ENCODE results near the gene PTH2R. TPM values are rescaled to one million over a fixed set of nuclear protein-coding genes. Genes with fewer than 3 reads are reported as not detected.
"Not testable (repeated sequence)": the region's sequence is repeated elsewhere in the genome, so short reads cannot be mapped to it uniquely, and the experiment has no call there.

The PTH2R gene, protein sequence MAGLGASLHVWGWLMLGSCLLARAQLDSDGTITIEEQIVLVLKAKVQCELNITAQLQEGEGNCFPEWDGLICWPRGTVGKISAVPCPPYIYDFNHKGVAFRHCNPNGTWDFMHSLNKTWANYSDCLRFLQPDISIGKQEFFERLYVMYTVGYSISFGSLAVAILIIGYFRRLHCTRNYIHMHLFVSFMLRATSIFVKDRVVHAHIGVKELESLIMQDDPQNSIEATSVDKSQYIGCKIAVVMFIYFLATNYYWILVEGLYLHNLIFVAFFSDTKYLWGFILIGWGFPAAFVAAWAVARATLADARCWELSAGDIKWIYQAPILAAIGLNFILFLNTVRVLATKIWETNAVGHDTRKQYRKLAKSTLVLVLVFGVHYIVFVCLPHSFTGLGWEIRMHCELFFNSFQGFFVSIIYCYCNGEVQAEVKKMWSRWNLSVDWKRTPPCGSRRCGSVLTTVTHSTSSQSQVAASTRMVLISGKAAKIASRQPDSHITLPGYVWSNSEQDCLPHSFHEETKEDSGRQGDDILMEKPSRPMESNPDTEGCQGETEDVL
- not detected in 2 replicates for total RNA-seq (2014; rRNA removed; shearing (Covaris generic))

DNA sequence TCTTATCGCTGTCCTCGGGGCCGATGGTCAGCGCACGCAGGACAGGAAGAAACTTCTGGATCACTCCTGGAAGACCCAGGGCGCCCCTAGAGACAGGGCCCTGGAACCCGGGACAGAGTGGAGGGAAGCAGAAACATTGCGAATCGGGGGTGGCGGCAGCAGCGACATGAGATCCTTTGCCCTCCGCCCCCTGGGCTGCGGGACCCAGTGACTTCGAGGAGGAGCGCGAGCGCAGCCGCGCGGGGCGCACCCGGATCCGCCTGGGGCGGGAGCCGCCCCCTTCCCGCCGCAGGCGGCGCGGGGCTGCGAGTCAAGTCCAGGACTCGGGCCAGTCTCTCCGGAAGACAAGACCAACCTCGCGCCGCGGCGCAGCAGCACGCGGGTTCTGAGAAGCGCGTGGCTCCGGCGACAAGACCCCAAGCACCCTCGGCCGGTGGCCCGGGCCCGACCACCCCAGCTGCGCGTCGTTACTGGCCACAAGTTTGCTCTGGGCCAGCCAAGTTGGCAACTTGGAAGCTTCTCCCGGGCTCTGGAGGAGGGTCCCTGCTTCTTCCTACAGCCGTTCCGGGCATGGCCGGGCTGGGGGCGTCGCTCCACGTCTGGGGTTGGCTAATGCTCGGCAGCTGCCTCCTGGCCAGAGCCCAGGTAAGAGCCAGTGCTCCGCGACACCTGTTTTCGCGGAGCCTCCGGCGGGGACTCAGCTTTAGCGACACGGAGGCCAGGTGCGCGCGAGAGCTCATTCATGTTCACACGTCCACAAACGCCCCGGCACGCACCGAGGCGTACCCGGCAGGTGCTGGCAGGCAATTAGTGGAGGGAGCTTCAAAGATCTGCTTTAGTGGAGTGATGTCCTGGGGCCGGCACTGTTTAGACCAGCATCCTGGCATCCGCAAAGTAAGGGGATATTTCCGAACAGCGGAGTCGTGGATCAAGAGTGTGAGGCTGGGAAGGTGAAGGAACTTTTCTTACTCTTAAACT is at the start of gene PTH2R:
PTH2R (plus strand) TSS at position 319 of the 978 bp plus-strand sequence; CDS start at position 571, 252 bp downstream.
- DNase-seq (ENCODE audit: low read depth), result peak; percentile 16

DNA sequence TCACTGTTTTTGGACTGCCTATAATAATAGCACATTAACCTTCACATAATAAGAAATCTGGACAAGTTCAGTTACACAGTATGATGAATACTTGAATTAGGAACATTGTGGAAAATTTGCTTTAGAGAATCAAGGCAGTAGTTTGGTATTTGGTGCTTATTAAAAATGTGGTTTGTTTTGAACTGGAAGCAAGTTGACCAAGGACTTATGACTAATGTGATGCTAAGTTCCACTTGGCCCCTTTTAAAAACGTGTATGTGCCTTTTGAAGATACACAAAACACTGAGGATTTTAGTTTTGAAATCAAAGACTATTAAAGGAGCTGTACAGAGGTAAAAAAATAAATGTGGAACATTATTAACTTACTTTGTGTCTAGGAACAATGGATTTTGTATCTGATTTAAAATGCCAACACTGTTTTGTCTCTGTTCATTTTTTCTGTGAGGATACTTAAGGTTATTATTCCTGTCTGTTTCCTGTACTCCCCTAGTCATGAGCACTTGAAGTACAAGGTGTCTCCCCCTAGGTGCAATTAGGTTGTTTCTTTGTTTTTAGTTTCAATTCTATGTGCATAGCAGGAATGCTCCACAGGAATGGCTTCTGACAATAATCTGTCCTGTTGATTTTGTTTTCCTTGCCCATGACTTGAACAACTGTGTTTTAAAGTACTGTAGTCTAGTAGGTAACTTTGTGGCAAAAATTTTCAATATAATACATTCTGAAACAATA is 49.6 kb upstream of the PTH2R start:
- DNase-seq (ENCODE audit: low read depth), result no peak

DNA sequence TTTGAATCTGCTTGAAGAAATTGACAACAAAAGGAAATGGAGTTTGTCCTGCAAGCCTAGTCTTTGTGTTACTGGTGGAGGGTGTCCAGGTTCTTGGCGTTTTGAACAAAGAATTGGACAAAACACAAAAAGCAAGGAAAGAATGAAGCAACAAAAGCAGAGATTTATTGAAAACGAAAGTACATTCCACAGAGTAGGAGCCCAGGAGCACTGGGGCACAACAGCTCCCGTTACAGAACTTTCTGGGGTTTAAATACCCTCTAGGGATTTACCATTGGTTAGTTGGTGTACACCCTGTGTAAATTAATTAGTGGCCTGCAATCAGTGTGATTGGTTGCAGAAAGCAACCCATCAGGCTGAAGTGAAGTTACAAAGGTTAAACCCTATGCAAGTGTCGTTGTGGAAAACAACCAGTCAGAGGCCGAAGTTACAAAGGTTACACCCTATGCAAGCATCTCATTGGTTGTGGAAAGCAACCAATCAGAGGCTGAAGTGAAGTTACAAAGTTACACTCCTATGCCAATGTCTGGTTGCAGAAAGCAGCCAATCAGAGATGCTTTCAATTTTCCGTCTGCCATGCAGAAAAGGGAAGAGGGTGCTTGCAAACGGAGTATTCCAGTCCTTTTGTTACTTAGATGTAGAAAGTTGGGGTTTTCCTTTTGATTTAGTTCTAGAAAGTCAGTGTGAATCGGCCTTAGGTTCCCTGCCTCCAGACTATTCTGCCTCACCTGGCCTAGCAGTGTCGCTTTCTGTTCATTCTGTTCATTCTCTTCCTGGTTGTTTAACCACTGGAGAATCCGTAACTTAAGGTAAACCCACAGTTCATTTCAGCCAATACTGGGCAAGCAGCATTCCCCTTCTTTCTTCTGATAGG is 47.6 kb upstream of the PTH2R start:
- no peak for DNase-seq (ENCODE audit: low read depth)

DNA sequence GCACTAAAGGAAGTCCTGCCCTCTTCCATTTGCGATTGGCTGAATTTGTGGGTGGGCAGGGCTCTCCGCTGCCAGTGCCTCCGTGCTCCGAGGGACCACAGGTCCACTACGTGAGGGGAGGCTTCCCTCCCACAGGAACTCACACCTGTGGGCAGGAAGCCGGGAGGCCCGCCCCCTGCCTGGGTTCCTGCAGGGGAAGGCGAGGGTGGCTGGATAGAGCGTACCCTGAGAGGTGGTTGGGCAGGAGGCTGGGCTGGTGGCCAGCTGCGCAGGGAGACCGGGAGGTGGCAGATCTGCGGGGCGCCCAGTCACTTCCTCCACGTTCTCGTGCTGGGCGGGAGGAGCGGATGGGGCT is 47.0 kb upstream of the PTH2R start:
- DNase-seq (ENCODE audit: low read depth), result no peak

DNA sequence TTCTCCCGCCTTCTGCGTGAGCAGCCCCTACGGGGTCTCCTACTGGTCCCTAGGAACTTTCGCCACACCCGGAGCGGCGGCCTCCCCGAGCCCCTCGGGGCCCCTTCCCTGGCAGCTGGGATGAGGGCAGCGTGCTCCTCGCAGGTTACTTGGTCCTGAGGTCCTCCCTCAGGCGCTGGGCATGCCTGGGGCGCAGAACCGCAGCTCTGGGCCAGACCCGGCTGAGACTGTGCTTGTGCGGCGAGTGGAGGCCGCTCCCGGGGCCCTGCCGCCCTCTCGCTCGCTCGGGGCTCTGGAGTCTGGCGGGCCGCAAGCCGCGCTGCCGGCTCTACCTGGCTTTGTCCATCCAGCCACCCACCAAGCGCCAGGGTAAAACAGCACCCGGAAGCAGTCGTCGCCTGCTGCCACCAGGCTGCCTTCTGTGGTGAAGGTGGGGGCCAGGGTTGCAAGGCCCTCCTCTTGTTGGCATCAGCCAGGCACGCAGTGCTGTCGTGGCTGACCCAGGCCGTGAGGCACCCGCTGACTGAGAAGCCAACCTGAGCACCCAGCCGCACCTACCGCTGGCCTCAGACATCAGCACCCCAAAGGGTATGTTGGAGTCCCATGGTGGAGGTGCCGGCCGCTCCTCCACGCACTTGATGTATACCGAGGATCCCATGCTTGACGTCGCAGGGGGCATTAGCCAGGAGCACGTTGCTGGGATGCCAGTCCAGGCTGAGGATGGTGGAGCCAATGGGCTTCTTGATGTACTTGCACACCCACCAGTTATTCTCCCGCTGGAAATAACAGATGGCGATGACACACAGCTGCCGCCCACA is 46.1 kb upstream of the PTH2R start:
- no peak for DNase-seq (ENCODE audit: low read depth)

DNA sequence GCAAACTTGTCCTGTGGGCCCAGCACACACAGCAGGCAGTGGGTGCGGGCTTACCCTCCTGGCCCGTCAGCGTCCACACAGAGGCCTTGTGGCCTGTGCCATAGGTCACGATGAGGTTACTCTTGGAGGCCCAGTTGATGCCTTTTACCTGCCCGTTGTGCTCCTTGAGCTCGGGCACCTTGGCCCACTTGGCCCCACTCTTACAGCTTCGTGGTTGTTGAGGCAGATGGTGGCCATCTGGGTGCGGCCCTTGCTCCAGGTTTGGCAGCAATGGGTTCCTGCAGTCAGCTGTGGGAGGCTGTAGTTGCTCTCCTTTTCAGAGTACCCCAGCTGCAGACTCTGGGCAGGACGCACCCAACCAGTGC is 45.5 kb upstream of the PTH2R start:
- no peak for DNase-seq (ENCODE audit: low read depth)

DNA sequence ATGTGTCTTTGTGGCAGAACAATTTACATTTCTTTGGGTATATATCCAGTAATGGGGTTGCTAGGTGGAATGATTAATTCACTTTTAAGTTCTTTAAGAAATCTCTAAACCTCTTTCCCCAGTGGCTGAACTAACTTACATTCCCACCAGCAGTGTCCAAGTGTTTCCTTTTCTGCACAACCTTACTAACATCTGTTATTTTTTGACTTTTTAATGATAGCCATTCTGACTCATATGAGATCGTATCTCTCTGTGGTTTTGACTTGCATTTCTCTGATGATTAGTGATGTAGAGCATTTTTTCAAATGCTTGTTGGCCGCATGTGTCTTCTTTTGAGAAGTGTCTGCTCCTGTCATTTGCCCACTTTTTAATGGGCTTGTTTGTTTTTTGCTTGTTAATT is 43.1 kb upstream of the PTH2R start:
- DNase-seq (ENCODE audit: low read depth), result peak; percentile 57

DNA sequence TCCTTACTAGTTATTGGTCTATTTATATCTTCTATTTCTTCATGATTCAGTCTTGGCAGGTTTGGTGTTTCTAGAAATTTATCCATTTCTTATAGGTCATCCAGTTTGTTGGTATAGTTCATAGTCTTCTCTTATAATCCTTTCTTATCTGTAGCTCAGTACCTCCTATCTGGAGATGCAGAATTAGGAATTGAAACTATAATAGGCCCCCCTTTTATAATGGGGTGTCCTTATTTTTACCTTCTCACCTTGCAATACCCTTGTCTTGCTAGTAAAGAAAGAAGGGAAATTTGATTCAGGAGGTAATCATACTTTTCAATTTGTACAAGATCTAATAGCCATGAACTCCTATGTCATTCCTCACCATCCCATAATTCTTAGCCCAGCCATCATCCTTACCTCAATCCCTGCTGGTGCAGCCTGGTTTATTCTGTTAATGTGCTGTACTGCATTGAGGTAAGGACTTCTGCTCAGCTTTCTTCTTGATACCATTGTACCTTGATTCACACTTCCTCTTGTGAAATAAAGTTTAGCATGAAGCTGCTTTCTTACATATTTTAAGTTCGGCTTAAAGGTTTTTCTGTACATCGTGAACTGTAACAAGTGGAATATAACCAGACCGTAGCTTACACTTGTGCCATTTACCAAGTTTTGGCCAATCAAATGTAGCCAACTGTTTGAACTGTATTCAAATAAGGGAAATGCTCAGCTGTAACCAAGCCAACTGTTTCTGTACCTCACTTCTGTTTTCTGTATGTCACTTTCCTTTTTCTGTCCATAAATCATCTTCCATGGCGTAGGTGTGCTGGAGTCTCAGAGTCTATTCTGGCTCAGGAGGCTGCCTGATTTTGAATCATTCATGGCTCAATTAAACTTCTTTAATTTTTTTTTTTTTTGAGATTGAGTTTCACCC is 40.1 kb upstream of the PTH2R start:
- DNase-seq (ENCODE audit: low read depth), result no peak

DNA sequence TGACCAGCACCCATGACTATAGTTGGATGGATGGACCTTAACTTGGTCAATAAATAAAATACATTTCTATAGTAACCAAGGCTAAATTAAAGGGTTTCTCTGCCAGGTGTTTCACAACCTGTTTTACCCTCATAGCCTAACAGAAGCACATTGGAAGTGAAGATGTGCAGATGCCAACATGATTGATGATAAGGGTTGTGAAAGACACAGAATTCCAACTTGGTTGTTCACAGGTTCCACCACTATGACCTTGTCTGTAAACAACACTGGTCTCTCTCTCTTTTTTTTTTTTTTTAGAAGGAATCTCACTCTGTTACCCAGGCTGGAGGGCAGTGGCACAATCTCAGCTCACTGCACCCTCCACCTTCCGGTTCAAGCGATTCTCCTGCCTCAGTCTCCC is 37.5 kb upstream of the PTH2R start:
- DNase-seq (ENCODE audit: low read depth), result no peak

DNA sequence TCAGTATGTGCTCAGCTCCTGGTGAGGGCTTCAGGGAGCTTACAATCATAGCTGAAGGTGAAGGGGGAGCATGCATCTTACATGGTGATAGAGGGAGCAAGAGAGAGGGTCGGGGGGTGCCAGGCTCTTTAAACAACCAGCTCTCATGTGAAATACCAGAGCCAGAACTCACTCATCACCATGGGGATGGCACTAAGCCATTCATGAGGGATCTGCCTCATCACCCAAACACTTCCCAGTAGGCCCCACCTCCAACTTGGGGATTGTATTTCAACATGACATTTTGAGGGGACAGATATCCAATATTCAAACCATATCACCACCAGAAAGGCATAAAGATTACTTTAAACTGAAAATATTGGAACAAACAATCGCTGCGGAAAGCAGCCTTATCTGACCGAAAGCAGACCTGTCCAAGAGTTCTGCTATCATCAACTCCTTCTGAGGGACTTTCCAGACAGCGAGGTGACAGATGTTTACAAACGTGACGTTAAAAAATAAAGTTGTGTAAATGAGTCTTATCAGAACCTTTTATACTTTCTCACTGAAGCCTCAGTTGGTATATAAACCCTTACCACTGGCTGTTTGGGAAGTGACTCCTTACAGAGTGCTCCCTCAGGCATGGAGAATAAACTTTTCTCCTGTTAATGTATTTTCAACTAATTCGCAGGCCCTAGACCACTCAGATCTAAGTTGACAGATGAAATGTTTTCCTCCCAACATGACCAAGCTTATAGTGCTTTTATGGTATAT is 35.5 kb upstream of the PTH2R start:
- DNase-seq (ENCODE audit: low read depth), result peak; percentile 11

DNA sequence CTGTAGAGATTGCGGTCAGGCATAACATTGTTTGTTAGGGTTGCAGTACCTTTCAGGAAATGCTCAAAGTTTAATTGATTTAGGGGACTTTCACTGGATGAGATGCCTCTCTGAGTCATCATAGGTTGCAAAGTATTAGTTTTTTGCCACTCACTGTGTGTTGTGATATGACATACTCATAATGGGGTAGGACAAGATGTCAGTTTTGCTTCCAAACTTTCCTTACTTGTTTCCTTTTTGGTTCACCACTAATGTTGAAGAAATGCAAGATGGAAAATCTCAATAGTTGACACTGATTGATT is 35.0 kb upstream of the PTH2R start:
- no peak for DNase-seq (ENCODE audit: low read depth)

DNA sequence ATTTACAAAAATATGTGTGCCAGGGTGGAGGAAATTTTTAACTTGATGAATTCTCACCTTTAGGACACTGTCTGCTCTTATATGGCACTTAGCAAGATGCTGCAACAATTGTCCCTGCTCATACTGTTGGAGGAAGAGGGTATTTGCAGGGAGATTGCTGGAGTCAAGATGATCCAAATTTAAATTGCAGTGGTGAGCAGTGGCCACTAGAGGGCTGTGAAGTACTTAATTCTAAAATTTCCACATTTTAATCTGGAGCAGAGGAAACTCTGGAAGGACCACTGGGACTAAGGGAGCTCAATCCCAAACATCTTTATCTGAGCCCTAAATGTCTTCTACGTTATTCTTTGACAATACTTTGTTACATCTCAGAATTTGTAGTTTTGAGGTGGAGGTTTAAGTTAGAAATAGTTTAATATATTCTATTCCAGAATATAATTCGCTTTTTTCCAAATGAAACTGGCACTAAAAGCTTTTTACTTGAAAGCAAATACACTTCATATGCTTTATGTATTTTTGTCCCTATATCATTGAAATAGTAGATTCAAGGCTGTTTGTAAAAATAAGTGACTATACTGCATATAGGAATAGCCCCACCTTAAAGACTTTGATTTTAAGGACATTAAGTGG is 33.0 kb upstream of the PTH2R start:
- peak; percentile 25 for DNase-seq (ENCODE audit: low read depth)

DNA sequence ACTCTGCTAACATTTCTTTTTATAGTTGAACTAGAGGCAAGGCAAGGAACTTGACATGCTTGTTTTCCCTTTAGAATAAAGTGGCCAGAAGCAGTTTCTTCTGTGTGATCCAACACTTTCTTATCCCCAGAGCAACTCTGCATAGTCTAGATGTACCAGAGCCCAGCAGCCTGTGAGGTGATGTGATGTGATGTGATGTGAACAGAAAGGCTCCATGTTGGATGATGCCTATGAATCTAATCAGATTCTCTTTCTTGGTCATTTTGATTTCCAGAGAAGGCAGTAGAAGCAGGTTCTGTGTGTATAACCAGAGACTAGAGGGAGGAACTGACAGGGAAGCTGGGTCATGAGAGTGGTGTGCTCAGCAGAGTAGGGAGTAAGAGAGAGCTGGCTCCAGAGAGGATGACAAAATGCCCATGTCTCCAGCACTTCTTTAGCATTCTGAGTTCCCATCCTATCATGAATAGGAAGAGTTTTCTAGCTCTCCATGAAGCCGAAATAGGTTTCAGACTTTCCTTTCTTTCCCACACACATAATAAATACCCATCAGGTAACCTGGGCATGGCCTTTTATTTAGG is 31.0 kb upstream of the PTH2R start:
- no peak for DNase-seq (ENCODE audit: low read depth)

DNA sequence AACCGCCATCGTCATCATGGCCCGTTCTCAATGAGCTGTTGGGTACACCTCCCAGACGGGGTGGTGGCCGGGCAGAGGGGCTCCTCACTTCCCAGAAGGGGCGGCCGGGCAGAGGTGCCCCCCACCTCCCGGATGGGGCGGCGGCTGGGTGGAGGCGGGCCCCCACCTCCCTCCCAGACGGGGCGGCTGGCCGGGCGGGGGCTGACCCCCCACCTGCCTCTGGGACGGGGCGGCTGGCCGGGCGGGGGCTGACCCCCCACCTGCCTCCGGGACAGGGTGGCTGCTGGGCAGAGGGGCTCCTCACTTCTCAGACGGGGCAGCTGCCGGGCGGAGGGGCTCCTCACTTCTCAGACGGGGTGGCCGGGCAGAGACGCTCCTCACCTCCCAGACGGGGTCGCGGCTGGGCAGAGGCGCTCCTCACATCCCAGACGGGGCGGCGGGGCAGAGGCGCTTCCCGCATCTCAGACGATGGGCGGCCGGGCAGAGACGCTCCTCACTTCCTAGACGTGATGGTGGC is 29.2 kb upstream of the PTH2R start:
- not testable (repeated sequence) for DNase-seq (ENCODE audit: low read depth)

DNA sequence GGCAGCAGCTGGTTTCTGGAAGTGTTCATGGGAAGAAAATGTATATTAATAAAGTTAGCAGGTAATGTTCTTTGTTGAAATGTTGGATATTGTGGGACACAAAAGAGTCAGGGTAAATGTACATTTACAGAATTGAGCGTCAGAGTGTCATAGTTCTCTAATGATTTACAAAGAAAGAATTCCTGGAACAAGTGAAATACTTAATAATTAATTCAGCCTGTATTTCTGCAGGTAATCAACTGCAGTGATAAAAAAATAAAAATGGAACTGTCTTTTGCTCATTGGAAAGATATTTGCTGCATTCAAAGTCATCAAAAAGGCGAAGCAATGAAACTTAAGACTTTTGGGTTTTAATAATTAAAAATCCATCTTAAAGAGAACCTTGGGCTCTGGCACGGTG is 27.4 kb upstream of the PTH2R start:
- no peak for DNase-seq (ENCODE audit: low read depth)

DNA sequence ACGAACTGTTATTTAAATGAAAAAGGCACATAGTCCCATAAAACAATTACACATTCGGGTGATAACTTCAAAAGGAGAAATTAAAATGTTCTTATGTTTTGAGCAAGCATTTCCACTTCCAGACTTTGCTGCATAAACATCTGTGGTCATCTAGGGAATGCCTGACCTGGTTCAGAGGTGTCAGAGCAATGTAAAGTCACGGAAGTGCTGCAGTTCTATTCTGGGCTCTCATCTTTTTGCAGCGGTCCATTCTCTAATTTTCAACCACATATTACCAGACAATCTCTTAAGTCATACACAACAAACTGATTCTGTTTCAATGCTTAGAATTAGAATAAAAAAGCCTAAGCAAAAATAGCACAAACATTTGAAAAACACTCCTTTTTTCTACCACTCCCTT is 22.0 kb upstream of the PTH2R start:
- no peak for DNase-seq (ENCODE audit: low read depth)

DNA sequence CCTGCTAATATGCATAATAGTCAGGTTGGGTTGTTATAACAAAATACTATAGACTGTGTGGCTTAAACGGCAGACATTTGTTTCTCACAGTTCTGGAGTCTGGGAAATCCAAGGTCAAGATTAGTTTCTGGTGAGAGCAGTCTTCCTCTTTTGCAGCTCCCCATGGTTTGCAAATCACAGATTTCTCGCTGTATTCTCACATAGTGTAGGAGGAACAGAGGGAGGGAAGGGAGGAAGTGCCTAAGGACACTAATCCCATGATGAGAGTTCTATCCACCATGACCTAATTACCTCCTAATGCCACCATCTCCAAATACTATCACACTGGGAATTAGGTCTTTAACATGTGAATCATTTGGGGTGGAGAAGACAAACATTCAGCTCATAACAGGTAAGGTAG is 20.1 kb upstream of the PTH2R start:
- DNase-seq (ENCODE audit: low read depth), result no peak

All from Daoy (cell line).